SK-N-SH (cell line): Measurements from ENCODE around the gene FRAT2. TPM values are rescaled to one million over a fixed set of nuclear protein-coding genes. Genes with fewer than 3 reads are reported as not detected.

Experiments
- CHD2 ChIP-seq: fragments of 150-350 bp; IDR thresholded peaks from 2 replicates; pipeline ENCODE4 v1.6.1; 2018; ENCODE audit warnings: low read length; ENCODE audit not compliant: partially characterized antibody
- ELF1 ChIP-seq: IDR thresholded peaks from 2 replicates; pipeline ENCODE4 v1.4.0; 2012
- EP300 ChIP-seq, 2 experiments: IDR thresholded peaks; 2 replicates each; pipeline versions ENCODE4 v1.4.0 to v1.6.1; 2012; ENCODE audit warnings: borderline replicate concordance in 1 of 2, low read depth in 1 of 2, low read length in 1 of 2
- EZH2phosphoT487 ChIP-seq: fragments of 200-600 bp; sonication (generic); IDR thresholded peaks from 2 replicates; pipeline ENCODE4 v1.6.1; 2017; ENCODE audit warnings: low read depth, mixed run types, mild to moderate bottlenecking, antibody characterized with exemption, moderate library complexity, borderline replicate concordance
- FOSL2 ChIP-seq: IDR thresholded peaks from 2 replicates; pipeline ENCODE4 v1.4.0; 2012; ENCODE audit warnings: low read depth, mild to moderate bottlenecking, moderate library complexity, borderline replicate concordance
- FOXJ3 ChIP-seq: sonication (generic); formaldehyde crosslinking; IDR thresholded peaks from 2 replicates; pipeline ENCODE4 v1.5.1; 2020; ENCODE audit warnings: mild to moderate bottlenecking, missing genetic modification reagents
- MEF2A ChIP-seq: IDR thresholded peaks from 2 replicates; pipeline ENCODE4 v1.4.0; 2012; ENCODE audit warnings: low read depth, borderline replicate concordance
- MXI1 ChIP-seq: IDR thresholded peaks from 2 replicates; pipeline ENCODE4 v1.6.1; 2012; ENCODE audit warnings: mild to moderate bottlenecking, low read depth, low read length, improper control_type of control experiment
- NFIC ChIP-seq: IDR thresholded peaks from 2 replicates; pipeline ENCODE4 v1.4.0; 2012; ENCODE audit warnings: borderline replicate concordance
- POLR2AphosphoS5 ChIP-seq: IDR thresholded peaks from 2 replicates; pipeline ENCODE4 v1.6.1; 2012; ENCODE audit warnings: low read depth, low read length
- RCOR1 ChIP-seq: fragments of 150-350 bp; IDR thresholded peaks from 2 replicates; pipeline ENCODE4 v1.6.1; 2017; ENCODE audit warnings: antibody characterized with exemption, low read length
- RFX5 ChIP-seq: IDR thresholded peaks from 2 replicates; pipeline ENCODE4 v1.6.1; 2012; ENCODE audit warnings: mild to moderate bottlenecking, improper control_type of control experiment, low read length
- SIN3A ChIP-seq: IDR thresholded peaks from 2 replicates; pipeline ENCODE4 v1.6.1; 2012; ENCODE audit warnings: low read depth, mild to moderate bottlenecking, low read length, moderate library complexity, borderline replicate concordance
- SMC3 ChIP-seq: IDR thresholded peaks from 2 replicates; pipeline ENCODE4 v1.6.1; 2012; ENCODE audit warnings: low read depth, low read length, improper control_type of control experiment
- TAF1 ChIP-seq: IDR thresholded peaks from 2 replicates; pipeline ENCODE4 v1.6.1; 2012; ENCODE audit warnings: low read depth, mild to moderate bottlenecking, low read length, moderate library complexity, borderline replicate concordance
- TCF12 ChIP-seq: IDR thresholded peaks from 2 replicates; pipeline ENCODE4 v1.4.0; 2012
- TEAD4 ChIP-seq: IDR thresholded peaks from 2 replicates; pipeline ENCODE4 v1.4.0; 2012; ENCODE audit warnings: mild to moderate bottlenecking, borderline replicate concordance; ENCODE audit not compliant: insufficient read depth
- YY1 ChIP-seq: IDR thresholded peaks from 2 replicates; pipeline ENCODE4 v1.4.0; 2012; ENCODE audit warnings: low read depth, mild to moderate bottlenecking
- polyA plus RNA-seq, 3 experiments: library from polyadenylated mRNA; depleted of rRNA; stranded (reverse); fragments of >200 nt; gene quantifications; 2 replicates each; pipeline ENCODE4 v1.2.3, GENCODE V29; 2012
- TF ChIP-seq, protein P1 (sequence below): IDR thresholded peaks from 2 replicates; pipeline ENCODE4 v1.4.0; 2012; ENCODE audit warnings: low read depth, borderline replicate concordance
- TF ChIP-seq, protein P2 (sequence below): IDR thresholded peaks from 2 replicates; pipeline ENCODE4; 2012
- TF ChIP-seq, protein P3 (sequence below): IDR thresholded peaks from 2 replicates; pipeline ENCODE4 v1.4.0; 2012; ENCODE audit warnings: low read depth, borderline replicate concordance
- TF ChIP-seq, protein P4 (sequence below): fragments of 150-350 bp; IDR thresholded peaks from 2 replicates; pipeline ENCODE4 v1.6.1; 2017; ENCODE audit warnings: antibody characterized with exemption, low read length, low read depth, borderline replicate concordance
- TF ChIP-seq, protein P5 (sequence below): IDR thresholded peaks from 2 replicates; pipeline ENCODE4 v1.6.1; 2012; ENCODE audit warnings: mild to moderate bottlenecking, low read depth, low read length, moderate library complexity
- TF ChIP-seq, protein P6 (sequence below): fragments of 200-600 bp; sonication (generic); IDR thresholded peaks from 2 replicates; pipeline ENCODE4 v1.6.1; 2017; ENCODE audit warnings: antibody characterized with exemption, mild to moderate bottlenecking, moderate library complexity

The FRAT2 gene
- polyA plus RNA-seq, 1 of the 3 experiments (the other 2 are of a cell fraction), result 2.4 TPM

DNA sequence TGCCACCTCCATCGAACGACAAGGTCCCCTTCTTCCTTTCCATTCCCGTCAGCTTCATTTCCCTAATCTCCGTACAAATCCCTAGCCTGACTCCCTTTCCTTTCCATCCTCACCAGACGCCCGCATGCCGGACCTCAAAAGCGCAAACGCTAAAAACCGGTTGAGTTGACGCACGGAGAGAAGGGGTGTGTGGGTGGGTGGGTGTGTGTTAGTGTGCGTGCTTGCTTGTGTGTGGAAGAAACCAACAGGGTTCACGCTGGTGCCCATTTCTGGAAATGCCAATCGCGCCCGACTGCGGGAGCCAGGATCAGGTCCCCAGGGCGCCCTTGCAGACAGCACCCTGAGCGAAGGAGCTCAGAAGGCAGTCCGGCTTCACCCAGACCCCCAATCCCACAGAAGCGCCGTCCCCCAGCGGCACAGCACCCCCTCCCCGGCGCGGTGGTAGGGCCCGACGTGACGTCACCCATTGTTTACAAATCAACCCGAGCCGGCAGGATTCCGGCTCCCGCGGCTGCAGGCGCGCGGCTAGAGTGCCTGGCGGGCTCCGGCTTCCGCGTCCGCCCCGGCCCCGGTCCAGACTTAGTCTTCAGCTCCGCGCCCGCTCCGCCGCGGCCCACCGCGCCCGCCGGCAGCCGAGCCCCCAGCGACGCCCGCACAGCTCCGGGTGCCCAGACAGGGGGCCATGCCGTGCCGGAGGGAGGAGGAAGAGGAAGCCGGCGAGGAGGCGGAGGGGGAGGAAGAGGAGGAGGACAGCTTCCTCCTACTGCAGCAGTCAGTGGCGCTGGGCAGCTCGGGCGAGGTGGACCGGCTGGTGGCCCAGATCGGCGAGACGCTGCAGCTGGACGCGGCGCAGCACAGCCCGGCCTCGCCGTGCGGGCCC, 15.5 kb downstream of the FRAT2 start, which contains the start of gene FRAT1 (continued):
- TF ChIP-seq, protein P1, sequence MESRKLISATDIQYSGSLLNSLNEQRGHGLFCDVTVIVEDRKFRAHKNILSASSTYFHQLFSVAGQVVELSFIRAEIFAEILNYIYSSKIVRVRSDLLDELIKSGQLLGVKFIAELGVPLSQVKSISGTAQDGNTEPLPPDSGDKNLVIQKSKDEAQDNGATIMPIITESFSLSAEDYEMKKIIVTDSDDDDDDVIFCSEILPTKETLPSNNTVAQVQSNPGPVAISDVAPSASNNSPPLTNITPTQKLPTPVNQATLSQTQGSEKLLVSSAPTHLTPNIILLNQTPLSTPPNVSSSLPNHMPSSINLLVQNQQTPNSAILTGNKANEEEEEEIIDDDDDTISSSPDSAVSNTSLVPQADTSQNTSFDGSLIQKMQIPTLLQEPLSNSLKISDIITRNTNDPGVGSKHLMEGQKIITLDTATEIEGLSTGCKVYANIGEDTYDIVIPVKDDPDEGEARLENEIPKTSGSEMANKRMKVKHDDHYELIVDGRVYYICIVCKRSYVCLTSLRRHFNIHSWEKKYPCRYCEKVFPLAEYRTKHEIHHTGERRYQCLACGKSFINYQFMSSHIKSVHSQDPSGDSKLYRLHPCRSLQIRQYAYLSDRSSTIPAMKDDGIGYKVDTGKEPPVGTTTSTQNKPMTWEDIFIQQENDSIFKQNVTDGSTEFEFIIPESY, result no peak
- TF ChIP-seq SMC3 (no peak), EZH2phosphoT487 (no peak), TCF12 (no peak), TEAD4 (no peak), EP300 (IDR thresholded peaks at IDR 0.05; ENCODE audit: borderline replicate concordance in 1 of 2, low read depth in 1 of 2, low read length in 1 of 2) (no peak; a peak in 1 of 4 replicates), FOSL2 (no peak), FOXJ3 (CRISPR knock-in tag) (no peak), RFX5 (no peak), TAF1 (peak; percentile 44; the same call in 1 of the 2 replicates), RCOR1 (no peak), YY1 (0 out of 2 replicates have a peak, but pooled peaks have one; percentile 4), ELF1 (no peak; the same call in 1 of the 2 replicates), MEF2A (no peak), CHD2 (no peak), NFIC (no peak), POLR2AphosphoS5 (peak; percentile 31; the same call in 1 of the 2 replicates), SIN3A (peak; percentile 82), MXI1 (peak; percentile 86; the same call in 1 of the 2 replicates)
- TF ChIP-seq, protein P2, sequence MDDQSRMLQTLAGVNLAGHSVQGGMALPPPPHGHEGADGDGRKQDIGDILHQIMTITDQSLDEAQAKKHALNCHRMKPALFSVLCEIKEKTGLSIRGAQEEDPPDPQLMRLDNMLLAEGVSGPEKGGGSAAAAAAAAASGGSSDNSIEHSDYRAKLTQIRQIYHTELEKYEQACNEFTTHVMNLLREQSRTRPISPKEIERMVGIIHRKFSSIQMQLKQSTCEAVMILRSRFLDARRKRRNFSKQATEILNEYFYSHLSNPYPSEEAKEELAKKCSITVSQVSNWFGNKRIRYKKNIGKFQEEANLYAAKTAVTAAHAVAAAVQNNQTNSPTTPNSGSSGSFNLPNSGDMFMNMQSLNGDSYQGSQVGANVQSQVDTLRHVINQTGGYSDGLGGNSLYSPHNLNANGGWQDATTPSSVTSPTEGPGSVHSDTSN, result no peak
- TF ChIP-seq, protein P3, sequence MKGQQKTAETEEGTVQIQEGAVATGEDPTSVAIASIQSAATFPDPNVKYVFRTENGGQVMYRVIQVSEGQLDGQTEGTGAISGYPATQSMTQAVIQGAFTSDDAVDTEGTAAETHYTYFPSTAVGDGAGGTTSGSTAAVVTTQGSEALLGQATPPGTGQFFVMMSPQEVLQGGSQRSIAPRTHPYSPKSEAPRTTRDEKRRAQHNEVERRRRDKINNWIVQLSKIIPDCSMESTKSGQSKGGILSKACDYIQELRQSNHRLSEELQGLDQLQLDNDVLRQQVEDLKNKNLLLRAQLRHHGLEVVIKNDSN, result no peak
- TF ChIP-seq, protein P4, sequence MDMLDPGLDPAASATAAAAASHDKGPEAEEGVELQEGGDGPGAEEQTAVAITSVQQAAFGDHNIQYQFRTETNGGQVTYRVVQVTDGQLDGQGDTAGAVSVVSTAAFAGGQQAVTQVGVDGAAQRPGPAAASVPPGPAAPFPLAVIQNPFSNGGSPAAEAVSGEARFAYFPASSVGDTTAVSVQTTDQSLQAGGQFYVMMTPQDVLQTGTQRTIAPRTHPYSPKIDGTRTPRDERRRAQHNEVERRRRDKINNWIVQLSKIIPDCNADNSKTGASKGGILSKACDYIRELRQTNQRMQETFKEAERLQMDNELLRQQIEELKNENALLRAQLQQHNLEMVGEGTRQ, result no peak
- TF ChIP-seq, protein P5, sequence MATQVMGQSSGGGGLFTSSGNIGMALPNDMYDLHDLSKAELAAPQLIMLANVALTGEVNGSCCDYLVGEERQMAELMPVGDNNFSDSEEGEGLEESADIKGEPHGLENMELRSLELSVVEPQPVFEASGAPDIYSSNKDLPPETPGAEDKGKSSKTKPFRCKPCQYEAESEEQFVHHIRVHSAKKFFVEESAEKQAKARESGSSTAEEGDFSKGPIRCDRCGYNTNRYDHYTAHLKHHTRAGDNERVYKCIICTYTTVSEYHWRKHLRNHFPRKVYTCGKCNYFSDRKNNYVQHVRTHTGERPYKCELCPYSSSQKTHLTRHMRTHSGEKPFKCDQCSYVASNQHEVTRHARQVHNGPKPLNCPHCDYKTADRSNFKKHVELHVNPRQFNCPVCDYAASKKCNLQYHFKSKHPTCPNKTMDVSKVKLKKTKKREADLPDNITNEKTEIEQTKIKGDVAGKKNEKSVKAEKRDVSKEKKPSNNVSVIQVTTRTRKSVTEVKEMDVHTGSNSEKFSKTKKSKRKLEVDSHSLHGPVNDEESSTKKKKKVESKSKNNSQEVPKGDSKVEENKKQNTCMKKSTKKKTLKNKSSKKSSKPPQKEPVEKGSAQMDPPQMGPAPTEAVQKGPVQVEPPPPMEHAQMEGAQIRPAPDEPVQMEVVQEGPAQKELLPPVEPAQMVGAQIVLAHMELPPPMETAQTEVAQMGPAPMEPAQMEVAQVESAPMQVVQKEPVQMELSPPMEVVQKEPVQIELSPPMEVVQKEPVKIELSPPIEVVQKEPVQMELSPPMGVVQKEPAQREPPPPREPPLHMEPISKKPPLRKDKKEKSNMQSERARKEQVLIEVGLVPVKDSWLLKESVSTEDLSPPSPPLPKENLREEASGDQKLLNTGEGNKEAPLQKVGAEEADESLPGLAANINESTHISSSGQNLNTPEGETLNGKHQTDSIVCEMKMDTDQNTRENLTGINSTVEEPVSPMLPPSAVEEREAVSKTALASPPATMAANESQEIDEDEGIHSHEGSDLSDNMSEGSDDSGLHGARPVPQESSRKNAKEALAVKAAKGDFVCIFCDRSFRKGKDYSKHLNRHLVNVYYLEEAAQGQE, result no peak
- TF ChIP-seq, protein P6, sequence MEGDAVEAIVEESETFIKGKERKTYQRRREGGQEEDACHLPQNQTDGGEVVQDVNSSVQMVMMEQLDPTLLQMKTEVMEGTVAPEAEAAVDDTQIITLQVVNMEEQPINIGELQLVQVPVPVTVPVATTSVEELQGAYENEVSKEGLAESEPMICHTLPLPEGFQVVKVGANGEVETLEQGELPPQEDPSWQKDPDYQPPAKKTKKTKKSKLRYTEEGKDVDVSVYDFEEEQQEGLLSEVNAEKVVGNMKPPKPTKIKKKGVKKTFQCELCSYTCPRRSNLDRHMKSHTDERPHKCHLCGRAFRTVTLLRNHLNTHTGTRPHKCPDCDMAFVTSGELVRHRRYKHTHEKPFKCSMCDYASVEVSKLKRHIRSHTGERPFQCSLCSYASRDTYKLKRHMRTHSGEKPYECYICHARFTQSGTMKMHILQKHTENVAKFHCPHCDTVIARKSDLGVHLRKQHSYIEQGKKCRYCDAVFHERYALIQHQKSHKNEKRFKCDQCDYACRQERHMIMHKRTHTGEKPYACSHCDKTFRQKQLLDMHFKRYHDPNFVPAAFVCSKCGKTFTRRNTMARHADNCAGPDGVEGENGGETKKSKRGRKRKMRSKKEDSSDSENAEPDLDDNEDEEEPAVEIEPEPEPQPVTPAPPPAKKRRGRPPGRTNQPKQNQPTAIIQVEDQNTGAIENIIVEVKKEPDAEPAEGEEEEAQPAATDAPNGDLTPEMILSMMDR, result no peak
- TF ChIP-seq, all 33 proteins: peak for 8
